Stimulated activated CD8-positive, alpha-beta memory T cell treated with anti-CD3 and anti-CD28 coated beads, Interleukin-4, amount 100 ng/mL, for 4 hours (primary cell): ENCODE results near the gene SRCIN1.

Experiments used
- DNase-seq, 2 donors: peaks; one replicate each; pipeline ENCODE4 v3.0.0-alpha.2; 2020; ENCODE audit warnings: low read depth in 2 of 2, low spot score in 1 of 2

Gene SRCIN1

DNA sequence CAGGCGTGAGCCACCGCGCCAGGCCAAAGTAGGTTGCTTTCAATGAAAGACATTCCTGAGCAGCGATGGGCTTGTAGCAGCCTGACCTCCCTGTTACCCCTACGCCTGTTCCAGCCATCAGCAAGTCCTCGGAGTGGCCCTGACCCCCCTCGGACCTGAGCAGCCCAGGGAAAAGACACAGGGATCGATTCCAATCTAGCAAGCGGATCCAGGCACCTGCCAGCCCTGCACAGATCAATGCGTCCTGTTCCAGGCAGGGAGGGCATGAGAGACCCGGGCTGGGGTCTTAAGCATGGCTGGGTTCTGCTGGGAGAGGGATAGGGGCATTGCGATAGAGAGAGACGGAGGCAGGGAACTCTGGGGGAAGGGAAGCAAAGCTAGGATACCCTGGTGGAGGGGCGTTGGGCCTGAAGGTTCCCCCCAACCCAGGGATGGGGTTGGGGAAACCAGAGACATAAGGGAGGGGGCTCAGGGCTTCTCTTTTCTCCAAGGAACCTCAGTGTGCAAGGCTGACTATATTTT, 21.9 kb downstream of the SRCIN1 start:
- no peak for DNase-seq

DNA sequence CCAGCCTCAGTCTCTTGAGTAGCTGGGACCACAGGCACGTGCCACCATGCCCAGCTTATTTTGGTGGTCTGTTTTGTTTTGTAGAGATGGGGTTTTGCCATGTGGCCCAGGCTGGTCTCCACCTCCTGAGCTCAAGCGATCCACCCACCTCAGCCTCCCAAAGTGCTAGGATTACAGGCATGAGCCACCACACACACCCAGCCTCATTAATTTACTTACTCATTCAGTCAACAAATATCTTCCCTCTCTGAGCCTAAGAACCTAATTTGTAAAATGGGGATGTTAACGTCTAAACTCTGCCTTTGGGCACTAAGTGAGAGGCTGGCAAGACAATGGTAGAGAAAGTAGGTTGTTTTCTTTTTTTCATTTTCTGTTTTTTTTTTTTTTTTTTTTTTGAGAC, 22.6 kb downstream of the SRCIN1 start:
- DNase-seq: no peak

- DNase-seq: no peak
These were observed 23.7 kb downstream of the SRCIN1 start for GRCh38 chr17:38582069-38582468.

GRCh38 chr17:38579934-38580333, 25.8 kb downstream of the SRCIN1 start:
- no peak for DNase-seq

GRCh38 chr17:38579083-38579480, 26.7 kb downstream of the SRCIN1 start:
- DNase-seq: no peak

DNA sequence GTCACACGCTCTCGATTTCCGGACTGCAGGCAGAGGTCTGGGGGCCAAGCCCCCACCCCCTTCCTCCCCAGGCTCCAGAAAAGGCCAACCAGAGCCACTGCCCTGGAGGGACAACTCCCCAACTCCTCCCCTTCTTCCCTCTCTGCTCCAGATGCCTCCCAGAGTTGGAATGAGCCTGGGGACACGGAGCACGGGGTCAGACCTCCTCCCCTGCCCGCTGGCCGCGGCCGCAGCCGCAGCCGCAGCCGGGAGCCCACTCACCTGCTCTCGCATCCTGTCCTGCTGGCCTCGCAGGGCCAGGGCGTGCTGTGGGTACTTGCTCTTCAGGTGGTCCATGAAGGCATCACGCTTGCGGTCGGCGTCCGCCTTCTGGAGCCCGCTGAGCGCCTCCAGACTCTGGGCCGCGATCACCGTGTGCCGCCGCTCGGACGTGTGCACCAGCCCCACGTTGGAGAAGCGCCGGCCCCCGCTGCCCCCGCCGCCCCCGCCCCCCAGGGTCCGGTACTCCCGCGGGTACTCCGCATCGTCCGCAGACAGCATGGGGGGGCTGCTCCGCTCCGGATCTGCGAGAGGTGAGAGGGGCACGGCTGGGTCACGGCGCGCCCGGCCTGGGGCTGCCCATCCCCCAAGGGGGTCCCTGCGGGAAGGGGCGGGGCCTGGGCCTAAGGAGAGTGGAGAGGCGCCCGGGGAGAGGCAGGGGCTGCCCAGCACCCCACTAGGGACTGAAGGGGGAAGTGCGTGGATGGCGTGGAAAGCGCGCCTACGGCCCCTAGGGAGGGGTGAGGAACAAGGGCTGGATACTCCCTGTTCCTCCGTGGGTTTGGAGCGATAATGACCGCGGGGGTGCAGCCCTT, 27.3 kb downstream of the SRCIN1 start:
- DNase-seq: no peak

- no peak for DNase-seq
These were observed 28.0 kb downstream of the SRCIN1 start for GRCh38 chr17:38577645-38578173.

DNA sequence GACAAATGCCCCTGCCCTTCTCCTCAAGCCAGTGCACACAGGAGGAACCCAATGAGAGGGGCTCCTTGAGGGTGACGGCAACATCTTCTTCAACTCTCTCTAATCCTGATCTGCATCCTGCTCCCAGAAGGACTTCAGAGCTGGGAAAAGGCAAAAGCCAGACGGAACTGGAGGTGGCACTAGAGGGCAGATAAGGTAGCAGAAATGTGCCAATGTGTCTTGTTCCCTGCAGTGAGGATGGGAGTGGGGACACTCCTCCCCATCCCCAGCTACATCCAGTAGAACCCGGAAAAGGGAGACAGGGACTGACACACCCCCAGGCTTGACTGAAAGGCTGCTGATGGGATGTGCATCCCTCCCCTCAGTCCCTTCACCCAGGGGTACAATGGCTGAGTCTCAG, 28.5 kb downstream of the SRCIN1 start:
- no peak for DNase-seq

- DNase-seq: no peak
These were observed 30.0 kb downstream of the SRCIN1 start for GRCh38 chr17:38575781-38576180.

GRCh38 chr17:38574712-38575111, 31.0 kb downstream of the SRCIN1 start:
- DNase-seq: no peak

DNA sequence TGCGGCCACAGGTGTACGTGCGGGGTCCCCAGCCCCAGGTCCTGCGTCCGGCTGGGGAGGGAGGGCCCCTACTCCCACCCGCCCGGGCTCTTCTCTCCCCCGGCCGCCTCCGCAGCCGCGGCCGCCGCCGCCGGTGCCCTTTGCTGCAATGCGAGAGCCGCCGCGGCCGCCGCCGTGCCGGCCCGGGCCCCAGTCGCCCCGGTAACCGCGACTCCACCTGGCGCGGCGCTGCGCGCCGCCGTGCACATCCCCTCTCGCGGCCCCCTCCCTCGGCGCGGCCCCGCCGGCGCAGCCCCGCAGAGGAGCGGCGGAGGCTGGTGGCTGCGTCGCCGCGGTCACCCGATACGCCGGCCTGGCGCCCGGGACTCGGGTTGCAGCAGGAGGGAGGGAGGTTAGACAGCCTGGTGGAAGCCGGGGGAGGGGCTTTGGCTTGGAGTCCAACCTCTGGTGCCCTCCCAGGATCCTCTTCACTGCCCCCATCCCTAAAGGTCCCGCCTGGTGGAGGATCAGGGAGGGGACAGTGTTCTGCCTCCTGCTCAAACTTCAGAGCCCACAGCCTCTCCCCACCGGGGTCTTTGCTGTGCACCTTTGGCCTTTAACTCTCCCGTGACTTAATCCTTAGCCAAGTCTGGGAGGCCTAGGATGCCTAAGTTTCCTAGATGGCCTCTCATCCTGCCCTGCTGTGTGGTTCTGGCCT, 32.9 kb downstream of the SRCIN1 start:
- DNase-seq: no peak

DNA sequence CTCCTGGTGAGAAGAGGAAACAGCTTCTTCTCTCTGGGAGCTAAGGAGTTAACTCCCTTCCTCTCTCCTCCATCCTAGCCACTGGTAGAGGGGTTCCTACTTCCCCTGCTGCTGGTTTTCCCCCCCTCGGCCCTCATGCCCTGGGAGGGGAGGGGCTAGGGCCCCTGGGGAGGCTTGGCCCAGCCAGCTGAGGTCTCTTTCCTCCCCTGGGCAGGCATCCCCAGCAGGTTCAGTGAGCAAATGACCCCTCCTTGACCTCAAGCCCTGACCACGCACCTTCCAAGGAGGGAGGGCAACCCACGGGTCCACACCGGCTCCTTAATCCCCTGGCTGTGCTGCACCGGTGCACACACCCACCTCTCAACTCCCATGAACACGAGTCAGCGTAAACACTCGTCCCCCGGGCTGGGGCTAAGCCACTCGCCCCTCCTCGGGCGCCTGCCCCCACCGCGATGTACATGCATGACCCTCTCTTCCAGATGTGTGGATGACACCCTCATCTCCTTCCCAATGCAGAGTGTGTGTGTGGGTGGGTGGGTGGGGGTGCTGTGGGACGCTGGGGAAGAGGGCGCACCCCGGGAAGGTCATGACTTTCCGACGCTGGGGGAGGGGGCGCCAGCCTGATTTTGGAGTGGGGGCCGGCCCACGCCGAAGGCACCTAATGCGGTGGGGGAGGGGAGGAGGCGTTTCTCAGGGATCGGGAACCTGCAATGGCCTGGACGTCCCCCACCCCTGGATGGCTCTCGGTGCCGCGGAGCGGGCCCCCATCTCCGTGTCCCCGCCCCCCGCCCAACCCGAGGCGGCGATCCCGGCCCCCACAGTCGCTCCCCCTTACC, 33.7 kb downstream of the SRCIN1 start:
- no peak for DNase-seq

GRCh38 chr17:38569701-38570512, 35.8 kb downstream of the SRCIN1 start:
- DNase-seq: no peak

GRCh38 chr17:38568845-38569510, 36.8 kb downstream of the SRCIN1 start:
- DNase-seq: no peak

DNA sequence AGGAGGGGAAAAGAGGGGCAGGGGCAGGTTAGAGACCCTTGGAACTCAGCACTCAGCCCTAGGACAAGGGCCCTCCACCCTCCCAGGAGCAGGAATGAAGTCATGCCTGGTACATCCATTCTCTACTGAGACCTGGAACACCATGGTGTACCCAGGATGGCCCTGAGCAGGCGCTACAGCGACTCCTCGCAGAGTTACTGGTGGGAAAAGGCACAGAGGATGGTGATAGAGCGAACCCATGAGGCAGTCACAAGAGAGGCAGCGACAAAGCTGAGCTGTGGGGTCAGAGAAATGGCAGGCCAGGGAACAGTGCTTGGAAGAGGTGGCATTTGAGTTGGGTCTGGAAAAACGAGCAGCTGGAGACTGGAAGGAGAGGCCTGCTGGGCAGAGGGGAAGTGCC, 37.5 kb downstream of the SRCIN1 start:
- no peak for DNase-seq

DNA sequence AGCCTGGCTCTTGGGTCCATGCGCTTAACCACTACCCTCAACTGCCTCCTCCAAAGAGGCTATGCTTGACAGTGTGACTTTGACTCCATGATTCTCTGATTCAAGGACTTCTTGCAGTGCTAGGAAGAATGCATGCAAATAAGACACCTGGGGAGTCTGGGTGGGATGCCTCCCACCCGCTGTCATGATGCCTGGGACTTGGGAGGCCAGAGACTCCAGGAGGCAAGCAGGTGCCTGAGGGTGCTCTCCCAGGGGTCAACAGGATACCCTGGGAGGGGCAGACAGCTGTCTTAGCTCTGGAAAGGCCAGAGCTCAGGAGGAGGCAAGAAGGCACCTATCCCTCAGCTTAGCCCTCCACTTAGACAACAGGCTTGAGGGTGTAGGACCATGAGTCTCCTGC, 38.4 kb downstream of the SRCIN1 start:
- no peak for DNase-seq

DNA sequence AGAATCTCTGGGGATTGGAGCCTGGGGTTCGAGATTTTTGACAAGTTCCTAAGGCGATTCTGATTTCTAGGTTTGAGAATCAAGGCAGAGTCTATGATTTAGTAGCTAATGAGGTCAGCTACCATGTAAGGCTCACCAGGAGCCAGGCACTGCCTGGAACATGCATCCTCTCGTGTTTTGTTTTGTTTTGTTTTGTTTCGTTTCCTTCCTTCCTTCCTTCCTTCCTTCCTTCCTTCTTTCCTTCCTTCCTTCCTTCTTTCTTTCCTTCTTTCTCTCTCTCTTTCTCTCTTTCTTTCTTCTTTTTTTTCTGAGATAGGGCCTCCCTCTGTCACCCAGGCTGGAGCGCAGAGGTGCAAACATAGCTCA, 39.1 kb downstream of the SRCIN1 start:
- DNase-seq: no peak

- DNase-seq: no peak
These were observed 39.7 kb downstream of the SRCIN1 start for GRCh38 chr17:38565853-38566665.

DNA sequence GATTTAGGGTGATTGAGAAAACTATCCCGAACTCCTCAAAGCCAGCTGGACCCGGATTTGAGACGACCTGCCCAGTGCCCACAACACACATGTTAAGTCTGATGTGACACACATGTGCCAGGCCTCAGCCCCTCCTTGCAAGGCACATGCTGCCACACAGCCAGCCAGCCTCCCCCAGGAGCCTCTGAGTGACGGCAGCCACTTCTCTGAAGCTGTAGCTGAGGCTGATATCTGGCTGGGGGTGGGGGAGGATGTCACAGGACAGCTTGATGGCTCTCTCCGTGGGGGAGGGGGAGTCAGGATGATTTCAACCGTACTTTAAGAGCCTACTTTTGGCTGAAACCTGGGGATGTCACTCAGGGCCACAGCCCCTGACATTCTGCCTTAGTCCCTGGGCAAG, 40.9 kb downstream of the SRCIN1 start:
- DNase-seq: no peak
